Measurements from ENCODE around the gene APBB1IP.

DNA sequence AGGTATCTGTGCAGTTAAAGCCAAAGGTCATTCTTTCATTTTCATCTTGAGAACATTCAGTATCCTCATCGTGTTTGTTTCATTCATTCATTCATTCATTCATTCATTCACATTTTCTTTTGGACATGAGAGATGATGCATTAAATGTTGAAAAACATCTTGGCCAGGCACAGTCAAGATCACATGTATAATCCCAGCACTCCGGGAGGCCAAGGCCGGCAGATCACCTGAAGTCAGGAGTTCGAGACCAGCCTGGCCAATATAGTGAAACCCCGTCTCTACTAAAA, 34.3 kb downstream of the APBB1IP start:
- TF ChIP-seq, protein P1, sequence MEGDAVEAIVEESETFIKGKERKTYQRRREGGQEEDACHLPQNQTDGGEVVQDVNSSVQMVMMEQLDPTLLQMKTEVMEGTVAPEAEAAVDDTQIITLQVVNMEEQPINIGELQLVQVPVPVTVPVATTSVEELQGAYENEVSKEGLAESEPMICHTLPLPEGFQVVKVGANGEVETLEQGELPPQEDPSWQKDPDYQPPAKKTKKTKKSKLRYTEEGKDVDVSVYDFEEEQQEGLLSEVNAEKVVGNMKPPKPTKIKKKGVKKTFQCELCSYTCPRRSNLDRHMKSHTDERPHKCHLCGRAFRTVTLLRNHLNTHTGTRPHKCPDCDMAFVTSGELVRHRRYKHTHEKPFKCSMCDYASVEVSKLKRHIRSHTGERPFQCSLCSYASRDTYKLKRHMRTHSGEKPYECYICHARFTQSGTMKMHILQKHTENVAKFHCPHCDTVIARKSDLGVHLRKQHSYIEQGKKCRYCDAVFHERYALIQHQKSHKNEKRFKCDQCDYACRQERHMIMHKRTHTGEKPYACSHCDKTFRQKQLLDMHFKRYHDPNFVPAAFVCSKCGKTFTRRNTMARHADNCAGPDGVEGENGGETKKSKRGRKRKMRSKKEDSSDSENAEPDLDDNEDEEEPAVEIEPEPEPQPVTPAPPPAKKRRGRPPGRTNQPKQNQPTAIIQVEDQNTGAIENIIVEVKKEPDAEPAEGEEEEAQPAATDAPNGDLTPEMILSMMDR (conservative IDR thresholded peaks at IDR 0.05 in 1 of 2, IDR thresholded peaks at IDR 0.05 in 1 of 2; ENCODE audit: extremely low read depth in 1 of 2, insufficient read depth in 1 of 2, low read depth in 1 of 2, low read length in 2 of 2): no peak
- no peak for TF ChIP-seq EZH2 (IDR thresholded peaks at IDR 0.05; ENCODE audit: borderline replicate concordance, low read length)

Measured in mammary epithelial cell (primary cell).